ENCODE measurements around the gene POLR2E.

Gene POLR2E

DNA sequence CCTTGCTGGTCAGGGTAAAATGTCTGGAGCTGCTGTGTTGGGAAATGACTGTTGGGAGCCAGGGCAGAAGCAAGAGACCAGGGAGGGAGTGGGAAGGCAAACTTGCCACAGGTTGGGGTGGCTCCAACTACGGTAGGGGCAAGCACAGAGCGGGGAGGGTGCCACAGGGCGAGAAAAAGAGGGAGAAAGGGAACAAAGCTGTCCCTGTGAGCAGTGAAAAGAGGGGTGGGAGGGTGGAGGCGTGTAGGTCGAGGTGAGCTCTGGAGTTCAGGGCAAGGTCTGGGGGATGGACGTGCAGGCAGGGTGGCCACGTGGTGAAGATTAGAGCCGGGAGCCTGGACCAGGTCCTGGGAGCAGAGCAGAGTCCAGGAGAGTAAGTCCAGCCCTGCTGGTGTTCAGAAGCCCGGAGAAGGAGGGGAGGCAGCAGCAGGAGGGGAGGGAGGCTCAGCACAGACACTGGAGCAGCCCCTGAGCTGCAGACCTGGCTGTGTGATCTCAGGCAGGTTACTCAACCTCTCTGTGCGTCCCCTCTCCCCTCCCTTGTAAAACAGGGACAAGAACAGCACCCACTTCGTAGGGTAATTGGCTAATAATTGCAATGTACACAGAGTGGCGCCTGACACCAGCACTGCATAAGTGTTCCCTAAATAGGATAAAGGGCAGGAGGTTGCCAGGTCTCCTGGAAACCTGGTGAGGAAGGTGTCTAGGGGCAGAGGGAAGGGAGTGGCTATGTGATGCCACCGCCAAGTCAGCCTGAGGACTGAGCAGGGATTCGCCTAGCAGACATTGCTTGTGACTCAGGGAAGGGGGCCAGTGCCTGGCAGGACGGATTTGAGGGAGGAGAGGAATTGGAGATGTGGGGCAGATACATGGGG, 3.2 kb upstream of the POLR2E start:
- no peak for DNase-seq (ENCODE audit: low read depth, low spot score)

DNA sequence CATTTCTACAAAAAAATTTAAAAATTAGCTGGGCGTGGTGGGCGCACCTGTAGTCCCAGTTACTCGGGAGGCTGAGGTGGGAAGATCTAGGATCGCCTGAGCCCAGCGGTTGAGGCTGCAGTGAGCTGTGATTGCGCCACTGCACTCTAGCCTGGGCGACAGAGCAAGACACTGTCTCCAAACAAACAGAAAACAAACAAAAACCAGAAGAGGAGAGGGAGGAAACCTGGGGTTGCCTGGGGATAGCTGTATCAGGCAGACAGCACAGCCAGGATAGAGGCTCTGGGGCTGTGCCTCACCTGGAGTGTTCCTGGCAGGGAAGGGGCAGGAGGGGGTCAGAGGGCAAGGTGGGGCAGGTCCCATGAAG, 2.6 kb upstream of the POLR2E start:
- no peak for DNase-seq (ENCODE audit: low read depth, low spot score)

DNA sequence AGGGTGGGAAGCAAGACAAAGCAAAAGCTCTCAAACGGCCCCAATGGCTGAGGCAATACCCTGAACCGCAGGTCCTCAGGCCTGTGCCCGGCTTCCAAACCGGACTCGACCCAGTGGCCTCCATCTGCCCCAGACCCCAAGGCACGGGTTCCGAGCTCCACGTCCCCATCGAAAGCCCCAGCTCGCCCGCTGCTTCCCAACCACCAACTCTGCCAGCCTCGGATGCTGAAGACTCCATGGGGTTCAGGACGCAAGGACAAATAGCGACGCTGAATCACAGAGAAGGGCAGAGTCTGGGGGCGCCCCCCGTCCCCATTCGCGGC, 559 bp downstream of the POLR2E start:
- DNase-seq (ENCODE audit: low read depth, low spot score), result no peak

DNA sequence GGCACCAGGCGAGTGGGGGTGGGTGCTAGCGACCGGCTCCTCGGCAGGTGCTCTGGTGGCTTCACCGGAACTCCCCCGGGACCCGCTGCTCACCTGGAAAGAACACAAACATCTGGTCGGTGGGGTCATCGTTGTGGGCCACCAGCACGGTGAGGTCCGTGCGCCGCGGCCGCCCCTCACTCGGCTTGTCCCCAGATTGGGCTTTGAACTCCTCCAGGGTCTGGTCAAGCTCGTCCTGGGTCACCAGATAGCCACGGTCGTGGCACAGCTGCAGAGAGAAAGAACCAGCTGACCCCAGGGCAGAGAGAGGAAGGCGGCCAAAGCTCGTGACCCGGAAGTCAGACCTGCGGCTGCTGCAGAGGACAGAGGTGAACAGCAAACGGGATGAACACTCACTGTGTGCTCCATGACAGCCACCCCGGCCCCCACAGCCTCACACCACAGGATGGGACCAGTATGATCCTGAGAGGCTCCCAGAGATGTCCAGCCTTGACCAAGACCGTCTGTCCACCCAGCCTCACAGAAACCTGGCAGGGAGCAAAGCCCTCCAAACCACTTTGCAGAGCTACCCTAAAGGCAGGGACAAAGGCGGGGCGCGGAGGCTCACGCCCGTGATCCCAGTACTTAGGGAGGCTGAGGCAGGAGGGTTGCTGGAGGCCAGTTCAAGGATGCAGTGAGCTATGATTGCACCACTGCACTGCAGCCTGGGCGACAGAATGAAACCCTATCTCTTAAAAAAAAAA, 1.2 kb downstream of the POLR2E start:
- DNase-seq (ENCODE audit: low read depth, low spot score), result no peak

DNA sequence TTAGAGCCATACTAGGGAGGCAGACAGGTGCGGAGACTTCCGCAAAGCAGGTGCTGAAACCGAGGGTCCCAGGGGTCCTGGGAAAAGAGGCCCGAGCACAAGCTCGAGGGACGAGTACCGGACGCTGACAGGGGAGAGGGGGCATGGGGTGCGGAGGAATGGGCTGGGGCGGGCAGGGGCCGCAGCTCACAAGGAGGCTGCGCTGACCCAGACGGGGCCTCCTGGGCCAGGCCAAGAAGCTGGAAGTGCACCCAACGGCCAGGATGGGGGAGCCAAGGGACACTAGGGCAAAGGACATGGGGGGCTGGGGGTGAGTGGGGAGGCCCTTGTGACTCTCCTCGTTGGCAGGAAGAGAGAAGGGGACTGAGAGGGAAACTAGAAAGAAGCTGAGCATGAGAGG, 1.8 kb downstream of the POLR2E start:
- DNase-seq (ENCODE audit: low read depth, low spot score), result no peak

DNA sequence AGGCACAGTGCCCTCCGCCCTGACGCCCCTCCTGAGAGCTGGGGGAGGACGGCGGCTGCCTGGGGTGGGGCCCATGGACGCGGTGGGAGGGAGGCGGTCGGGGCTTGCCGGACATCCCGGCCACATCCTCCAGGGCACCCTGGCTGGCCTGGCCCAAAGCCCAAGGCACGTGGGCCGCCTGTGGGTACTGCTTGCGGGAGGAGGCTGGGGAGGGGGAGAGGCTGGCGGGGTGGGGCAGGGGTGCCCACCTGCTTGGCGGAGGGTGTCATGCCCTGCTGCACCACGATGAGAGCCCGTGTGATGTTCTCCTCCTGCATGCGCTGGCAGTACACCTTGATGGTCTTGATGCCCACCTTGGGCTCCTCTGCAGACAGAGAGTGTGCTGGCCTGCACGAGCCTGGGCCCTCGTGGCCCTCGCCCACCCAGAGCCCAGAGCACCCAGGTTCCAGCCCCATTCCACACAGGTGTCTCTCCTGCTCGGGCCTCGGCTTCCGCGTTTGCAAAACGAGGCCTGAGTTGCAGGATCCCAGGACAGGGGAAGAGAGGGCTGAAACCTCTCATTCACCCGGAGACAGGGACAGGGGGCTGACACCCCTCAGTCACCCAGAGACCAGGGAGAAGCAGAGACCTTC, 3.5 kb downstream of the POLR2E start:
- DNase-seq (ENCODE audit: low read depth, low spot score), result no peak

DNA sequence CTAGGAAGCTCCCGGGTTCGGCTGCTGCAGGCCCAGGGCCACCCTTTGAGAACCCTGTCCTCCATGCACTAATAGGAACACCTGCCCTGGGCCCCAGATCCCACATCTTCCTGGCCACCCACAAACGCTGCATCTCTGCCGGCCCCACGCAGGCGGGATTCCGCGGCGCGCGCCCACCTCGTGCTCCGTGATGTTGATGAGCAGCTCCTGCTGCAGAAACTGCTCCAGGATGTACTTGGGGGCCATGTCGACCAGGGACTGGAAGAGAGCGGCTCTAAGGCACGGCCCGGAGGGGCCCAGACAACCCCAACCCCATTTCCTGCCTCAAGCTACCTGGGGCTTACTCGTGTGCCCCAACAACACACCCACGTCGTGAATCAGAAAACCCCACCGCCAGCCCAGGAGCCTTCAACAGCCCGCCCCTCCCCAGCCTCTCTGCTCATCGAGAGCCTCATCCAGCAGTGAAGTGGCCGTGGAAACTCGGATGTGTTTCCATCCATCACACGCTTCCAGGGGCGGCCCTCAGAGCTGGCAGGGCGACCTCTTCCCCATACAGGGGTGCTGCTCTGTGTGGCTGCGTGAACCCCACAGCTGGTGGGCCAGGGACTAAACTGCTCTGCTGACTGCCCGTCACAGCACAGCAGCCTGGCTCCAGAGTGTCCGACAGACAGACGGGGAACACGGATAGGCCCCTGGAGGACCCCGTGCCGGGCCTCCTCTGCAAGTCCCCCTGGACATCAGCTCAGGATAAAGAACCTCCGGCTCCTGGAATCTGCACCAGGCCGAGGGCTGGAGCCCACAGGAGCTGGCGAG, 4.2 kb downstream of the POLR2E start:
- DNase-seq (ENCODE audit: low read depth, low spot score), result no peak

DNA sequence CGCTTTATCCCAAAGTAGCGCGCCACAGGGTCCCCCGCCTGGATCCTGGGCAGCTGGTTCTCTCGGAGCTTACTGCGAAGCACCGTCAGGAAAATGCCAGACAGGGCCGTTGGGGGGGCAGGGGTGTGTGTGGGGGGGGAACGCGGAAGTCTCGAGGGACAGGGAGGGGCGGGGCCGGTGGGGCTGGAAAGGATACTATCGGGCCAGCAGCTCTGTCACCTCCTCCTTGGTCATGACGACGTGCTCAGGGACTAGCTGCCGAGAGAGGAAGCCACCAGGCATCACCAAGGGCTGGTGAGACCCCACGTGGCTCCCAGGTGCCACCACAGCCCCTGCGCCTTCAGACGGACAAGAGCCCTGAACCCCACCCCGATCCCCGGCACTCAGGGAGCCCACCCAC, 5.3 kb downstream of the POLR2E start:
- no peak for DNase-seq (ENCODE audit: low read depth, low spot score)

DNA sequence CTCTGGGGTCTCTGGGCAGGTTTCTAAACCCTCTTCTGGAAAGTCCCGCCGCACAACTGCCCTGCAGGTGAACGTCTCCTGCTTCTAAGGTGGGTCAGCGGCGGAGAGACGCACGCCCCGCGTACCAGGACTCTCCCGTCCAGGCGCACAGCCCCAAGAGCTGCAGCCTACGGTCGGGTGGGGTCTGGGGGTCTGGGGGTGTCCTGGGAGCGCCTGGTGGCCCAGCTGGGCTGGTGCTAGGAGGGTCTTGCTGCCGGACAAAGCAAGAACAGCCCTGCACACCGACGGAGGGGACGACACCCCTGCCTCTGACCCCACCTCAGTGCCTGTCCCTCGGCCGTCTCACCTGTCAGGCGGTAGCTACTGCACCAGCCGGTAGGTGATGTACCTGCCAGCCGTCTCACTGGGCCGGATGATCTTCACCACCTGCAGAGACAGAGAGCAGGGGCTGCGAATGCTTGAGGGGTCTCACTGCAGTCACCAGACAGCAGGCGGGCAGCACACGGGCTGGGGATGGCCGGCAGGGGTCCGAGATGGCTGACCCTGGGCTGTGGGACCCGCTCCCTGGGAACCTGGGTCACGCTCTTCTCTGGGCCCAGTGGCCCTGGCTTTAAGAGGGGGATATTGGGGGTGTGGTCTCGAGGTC, 5.9 kb downstream of the POLR2E start:
- no peak for DNase-seq (ENCODE audit: low read depth, low spot score)

DNA sequence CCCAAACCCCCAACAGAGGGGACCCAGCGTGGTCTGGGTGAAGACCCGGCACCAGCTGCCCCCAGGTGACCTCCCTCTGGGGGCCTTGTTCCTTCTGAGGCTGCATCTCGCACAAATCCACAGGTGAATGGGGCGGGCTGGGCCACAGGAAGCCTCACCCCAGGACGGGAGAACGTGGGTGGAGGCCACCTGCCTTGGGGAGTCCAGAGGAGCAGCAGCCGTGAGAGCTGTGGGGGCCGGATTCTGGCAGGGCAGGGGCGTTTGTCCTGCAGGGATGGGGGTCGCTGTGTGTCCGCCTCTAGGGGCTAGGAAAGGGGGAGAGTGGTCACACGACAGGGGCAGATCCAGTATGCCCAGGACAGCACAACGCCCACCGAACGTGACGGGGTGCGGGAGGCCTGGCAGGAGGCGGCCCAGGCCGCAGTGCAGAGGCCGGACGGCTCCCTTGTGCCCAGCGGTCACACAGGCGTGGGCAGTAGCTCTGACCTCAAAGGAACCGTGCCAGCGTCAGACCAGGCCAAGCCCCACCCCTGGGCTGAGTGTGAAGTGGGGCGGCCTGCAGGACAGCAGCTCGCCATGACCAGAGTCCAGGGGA, 6.7 kb downstream of the POLR2E start:
- no peak for DNase-seq (ENCODE audit: low read depth, low spot score)

DNA sequence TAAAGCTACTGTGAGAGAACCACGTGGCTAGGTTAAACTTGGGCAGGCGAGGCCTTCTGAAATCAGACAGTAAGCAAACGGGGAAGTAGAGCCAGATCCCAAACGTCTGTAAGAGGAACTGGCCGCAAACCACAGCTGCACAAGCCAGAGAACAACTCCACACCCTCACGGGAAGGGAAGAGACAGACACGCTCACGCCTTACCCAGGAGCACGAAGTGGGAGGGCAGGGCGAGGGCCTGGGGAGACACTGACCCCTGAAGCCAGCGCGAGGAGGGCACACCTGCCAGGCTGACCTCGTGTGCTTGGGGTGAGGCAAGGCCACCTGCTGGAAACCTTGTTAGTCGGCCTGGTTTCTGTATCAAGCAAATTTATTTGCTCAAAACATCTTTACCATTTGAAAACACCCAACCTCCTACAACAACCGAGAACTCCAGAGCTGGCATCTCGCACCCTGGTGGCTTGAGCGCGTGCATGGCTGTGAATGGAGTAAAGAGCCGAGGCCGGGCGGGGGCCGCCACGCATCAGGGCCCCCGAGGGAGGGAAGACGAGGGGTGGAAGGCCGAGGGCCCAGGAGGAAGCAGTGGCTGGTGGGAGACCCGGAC, 7.3 kb downstream of the POLR2E start:
- DNase-seq (ENCODE audit: low read depth, low spot score), result no peak

DNA sequence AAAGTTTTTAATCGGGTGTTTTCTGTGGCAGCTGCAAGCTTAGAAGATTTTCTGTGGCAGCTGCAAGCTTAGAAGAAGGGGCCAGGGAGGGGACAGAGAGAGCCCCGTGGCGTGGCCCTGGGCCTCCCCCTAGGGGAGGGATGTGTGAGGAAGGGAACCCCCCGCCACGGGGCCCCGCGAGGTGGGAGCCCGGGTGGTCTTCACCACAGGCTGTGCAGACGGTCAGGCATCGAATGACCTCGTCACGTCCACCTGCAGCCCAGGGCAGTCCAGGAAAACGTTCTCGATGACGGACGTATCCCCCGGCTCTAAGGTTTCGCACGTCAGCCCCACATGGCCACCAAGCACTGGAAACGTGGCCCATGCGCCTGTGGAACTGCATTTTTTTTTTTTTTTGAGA, 8.6 kb downstream of the POLR2E start:
- DNase-seq (ENCODE audit: low read depth, low spot score), result no peak

DNA sequence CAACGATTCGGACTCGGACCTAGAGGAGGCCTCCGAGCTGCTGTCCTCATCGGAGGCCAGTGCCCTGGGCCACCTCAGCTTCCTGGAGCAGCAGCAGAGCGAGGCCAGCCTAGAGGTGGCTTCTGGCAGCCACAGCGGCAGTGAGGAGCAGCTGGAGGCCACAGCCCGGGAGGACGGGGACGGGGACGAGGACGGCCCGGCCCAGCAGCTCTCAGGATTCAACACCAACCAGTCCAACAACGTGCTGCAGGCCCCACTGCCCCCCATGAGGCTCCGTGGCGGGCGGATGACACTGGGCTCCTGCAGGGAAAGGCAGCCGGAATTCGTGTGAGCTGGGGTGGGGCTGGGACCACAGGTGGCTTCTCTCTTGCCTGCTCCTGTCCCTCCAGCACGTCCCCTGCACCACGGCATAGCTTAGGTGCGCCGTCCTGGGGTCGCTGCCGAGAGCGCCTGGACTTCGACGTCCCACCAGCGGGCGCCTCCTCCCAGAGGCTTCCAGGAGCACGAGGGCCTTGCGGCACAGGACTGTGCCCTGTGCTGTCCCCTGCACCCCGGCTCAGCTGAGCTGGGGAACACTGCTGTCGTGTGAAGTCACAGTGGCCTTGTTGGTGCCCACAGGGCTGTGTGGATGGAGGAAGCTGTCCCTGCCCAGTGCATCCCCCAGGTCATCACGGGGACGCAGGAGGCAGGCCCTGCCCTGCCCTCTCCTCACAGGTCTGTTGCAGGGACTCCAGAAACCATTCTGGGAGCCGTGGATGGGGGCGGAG, 9.3 kb downstream of the POLR2E start:
- DNase-seq (ENCODE audit: low read depth, low spot score), result no peak

DNA sequence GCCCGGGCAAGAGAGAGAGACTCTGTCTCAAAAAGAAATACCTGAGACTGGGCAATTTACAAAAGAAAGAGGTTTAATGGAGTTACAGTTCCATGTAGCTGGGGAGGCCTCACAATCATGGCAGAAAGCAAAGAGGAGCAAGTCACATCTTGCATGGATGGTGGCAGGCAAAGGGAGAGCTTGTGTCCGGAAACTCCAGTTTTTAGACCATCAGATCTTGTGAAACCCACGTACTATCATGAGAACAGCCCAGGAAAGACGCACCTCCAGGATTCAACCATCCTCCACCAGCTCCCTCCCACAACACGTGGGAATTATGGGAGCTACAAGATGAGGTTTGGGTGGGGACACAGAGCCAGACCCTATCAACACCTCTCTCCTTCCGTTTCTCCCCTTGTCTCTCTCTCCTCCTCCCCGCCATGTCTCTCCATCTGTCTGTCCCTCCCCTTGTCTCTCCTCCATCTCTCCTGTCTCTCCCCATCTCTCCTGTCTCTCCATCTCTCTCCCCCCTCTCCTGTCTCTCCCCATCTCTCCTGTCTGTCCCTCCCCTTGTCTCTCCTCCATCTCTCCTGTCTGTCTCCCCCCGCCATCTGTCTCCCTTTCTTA, 10.0 kb downstream of the POLR2E start:
- DNase-seq (ENCODE audit: low read depth, low spot score), result no peak

DNA sequence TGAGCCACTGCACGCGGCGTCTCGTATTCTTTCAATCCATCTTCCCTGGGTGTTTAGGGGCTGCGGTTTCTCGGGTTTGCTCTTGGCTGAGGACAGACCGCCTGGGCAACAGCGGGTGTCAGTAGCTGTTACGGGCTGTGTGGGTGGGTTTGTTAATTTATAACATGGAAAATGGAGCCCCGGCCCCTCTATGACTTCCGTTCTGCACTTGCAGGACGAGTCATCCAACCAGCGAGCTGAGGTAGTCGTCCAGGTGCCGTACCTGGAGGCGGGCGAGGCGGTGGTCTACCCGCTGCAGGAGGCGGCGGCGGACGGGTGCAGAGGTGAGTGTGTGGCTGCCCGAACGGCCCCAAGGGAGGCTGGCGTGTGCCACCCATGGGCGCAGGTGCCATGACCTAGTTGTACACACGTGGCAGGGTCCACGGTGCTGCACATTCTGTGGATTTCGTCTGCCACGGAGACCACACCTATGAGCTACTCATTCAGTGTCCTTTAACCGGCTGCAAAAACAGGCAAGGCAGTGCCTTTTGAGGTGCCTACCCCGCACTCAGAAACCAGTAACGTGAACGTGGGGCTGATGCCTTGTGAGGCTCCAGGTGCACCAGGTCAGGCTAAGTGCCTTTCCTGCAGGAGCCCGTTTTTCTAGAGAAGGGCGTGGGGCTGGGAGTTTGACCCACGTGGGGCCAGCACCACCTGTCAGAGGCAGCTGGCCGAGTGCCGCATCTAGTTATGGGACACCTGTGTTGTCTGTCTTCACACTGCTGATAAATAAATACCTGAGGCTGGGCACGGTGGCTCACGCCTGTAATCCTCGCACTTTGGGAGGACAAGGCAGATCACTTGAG, 10.9 kb downstream of the POLR2E start:
- DNase-seq (ENCODE audit: low read depth, low spot score), result no peak

DNA sequence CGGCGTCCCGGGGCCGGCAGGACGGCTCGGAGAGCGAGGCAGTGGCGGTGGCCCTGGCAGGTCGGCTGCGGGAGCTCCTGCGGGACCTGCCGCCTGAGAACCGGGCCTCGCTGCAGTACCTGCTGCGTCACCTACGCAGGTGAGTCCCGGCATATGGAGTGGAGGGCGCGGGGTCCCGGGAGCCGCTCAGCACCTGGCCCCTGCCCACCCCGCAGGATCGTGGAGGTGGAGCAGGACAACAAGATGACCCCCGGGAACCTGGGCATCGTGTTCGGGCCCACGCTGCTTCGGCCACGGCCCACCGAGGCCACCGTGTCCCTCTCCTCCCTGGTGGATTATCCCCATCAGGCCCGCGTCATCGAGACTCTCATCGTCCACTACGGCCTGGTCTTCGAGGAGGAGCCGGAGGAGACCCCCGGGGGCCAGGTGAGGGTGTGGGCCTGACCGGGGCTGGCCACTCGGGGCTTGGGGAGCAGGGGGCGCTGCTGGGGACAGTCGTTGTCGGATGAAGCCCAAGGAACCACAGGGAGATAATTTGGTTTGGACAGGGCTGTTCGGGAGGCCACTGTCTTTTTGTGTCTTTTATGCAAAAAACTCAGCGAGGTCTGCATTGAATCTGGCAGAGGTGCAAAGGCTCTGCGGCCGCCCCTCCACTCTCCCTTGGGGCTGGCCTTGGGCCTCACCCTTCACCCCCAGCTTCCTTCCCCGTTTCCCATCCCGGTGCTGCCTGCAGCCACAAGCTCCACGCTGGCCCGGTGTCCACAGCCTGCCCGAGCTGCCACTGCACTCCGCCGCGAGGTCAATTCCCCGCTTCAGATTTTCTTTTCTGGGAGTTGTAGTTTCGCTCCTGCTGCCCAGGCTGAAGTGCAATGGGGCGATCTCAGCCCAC, 12.0 kb downstream of the POLR2E start:
- DNase-seq (ENCODE audit: low read depth, low spot score), result no peak

DNA sequence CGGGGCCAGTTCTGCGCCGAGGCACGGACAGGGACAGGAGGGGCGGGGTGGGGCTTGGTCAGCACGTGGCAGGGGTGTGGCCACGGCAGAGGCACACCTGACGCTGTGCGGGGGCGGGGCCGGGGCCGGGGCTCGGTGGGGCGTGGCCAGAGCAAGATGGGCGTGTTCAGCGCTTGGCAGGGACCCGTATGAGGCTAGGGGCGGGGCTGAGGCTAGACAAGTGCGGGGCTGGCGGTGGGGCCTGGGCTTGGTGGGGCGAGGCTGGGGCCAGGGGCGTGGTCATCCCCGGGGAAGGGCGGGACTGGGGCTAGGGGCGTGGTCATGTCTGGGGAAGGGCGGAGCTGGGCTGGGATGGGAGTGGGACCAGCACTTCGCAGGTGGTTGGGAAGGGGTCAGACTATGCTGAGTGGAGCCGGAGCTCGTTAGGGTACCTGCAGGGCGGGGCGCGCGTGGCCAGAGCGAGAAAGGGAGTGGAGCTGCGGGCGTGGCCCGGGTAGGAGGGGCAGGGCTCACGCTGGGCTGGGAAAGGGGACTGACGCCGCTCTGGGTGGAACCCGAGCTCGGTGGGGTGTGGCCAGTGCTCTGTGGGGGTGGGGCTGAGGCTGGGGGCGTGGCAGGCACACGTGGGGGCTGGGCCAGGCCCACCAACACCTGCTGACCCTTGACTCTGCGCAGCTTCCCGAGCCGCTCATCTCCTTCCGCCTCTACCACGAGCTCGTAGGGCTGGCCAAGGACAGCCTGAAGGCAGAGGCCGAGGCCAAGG, 12.8 kb downstream of the POLR2E start:
- DNase-seq (ENCODE audit: low read depth, low spot score), result no peak
